SKM-1 (cell line): ENCODE measurements around the gene RPLP1.

Experiments
- DNase-seq: peaks from one replicate; lab custom pipeline; 2025; ENCODE audit not compliant: unreplicated experiment; lab: John Stamatoyannopoulos, UW

RPLP1 gene

DNA sequence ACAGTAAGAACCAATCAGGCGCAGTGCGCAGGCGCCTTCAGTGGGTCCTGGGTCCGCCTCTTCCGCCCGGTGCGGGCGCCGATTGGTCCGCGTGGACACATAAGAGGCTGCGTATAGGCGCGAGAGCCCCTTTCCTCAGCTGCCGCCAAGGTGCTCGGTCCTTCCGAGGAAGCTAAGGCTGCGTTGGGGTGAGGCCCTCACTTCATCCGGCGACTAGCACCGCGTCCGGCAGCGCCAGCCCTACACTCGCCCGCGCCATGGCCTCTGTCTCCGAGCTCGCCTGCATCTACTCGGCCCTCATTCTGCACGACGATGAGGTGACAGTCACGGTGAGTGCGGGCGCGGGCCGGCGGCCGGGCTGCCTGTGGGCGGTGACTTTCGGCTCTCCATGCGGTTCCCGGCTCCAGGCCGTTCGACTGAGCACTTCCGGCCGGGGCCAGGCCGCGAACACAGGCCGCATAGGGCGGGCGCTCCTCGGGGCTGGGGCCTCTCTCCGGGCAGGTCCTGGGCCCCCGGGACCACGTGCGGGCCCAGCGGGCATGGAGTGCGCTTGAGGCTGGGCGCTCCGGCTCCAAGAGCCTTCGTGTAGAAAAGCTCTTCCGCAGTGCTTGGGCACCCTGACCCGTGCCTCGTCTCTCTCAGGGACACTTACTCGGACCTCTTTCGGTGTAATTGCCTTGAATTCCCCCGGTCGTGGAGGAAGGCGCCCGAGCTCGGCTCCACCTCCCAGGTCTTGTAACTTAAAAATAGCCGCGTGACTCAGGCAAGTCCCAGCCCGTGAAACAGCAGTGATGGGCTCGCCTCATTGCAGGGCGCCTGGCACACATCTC, at the start of gene RPLP1:
RPLP1 (plus strand) TSS at position 127 of the 830 bp plus-strand sequence; CDS start at position 258, 131 bp downstream.
- DNase-seq, result peak; percentile 83

DNA sequence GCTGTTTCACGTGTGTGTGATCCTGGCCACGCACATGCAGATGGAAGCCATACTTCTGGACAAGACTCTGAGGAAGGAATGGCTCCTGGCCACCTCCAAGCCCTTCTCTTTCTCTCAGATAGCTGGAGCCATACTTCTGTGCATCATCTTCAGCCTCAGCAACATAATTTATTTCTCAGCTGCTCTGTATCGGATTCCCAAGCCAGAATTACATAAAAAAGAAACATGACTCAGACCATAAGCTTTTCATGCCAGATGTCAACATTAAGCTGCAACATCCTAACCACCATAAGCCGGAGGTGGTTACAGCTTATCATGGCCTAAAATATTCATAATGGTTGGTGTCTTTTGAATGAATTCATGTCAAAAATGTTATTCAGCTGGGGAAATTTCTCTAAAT, 49.0 kb upstream of the RPLP1 start:
- no peak for DNase-seq

- DNase-seq, result no peak
Measured at GRCh38 chr15:69405110-69405509, 47.5 kb upstream of the RPLP1 start.

DNA sequence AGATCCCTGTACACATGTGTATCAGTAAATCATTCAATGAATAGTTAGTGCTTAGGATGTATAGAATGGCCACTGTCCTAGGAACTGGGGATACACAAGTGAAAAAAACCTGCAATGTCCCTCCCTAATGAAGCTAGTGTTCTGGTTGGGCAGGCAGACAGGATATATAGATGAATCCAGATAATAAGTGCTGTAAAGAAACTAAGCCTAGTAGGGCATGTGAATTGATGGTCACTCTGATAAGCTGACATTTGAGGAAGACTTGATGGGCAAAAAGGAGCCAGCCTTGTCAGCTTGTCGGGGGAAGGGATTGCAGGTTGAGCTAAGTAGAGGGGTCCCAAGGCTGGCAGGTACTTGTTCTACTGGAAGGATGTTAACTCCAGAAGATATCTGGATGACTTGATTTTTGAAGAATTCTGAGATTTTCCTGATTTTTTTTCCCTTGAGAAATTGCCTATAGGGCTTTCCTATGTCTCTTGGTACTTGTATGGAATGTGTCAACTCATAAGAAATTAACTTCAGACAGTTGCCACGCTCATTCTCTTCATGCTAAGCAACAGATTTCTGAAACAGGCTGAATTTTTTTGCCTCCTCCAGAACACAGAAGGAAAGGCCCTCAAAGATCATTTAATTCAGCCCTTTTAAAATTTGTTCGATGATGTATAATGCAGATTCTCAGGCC, 44.8 kb upstream of the RPLP1 start:
- DNase-seq, result no peak

DNA sequence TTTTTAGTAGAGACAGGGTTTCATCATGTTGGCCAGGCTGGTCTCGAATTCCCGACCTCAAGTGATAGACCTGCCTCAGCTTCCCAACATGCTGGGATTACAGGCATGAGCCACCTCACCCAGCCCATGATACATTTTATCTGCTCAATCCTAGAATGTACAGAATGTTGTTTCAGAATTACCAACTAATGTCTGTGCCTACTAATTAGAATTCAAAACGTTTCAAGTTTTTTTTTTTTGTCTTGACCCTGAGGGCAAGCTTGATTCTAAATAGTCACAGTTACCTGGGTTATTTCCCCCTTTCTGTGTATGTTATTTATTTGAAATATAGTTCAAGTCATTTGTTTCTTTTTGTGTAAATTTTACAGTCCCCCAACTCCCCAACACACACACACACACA, 43.8 kb upstream of the RPLP1 start:
- DNase-seq, result no peak

DNA sequence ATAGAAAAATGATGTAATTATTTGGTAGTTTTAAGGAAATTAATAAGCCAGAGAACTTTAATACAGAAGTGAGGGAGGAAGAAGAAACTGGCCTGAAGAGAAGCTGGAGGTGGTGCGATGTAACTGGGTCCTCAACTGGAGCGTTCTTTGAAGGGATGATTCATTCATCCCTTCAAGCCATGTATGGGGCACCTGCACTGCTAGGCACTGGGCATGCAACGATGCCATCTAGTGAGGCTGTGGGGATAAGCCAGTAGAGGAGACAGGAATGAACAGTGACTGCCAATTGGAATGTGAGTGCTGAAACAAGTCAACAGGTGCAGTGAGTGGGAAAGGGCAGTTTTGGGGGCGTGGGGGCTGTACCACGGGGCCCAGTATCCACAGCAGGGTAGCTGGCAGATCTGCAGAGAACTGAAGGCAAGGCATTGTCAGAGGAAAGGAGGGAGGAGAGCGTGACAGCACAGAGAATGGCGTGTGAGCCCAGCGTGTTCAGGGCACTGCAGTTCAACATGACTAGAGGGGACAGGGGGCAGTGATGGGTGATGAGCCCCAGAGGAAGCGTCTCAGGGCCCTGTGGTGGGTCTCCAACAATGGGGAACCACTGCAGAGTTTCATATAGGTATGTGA, 42.3 kb upstream of the RPLP1 start:
- no peak for DNase-seq

- no peak for DNase-seq
Measured at GRCh38 chr15:69412274-69412673, 40.3 kb upstream of the RPLP1 start.

- DNase-seq, result no peak
Measured at GRCh38 chr15:69412701-69413100, 39.9 kb upstream of the RPLP1 start.

DNA sequence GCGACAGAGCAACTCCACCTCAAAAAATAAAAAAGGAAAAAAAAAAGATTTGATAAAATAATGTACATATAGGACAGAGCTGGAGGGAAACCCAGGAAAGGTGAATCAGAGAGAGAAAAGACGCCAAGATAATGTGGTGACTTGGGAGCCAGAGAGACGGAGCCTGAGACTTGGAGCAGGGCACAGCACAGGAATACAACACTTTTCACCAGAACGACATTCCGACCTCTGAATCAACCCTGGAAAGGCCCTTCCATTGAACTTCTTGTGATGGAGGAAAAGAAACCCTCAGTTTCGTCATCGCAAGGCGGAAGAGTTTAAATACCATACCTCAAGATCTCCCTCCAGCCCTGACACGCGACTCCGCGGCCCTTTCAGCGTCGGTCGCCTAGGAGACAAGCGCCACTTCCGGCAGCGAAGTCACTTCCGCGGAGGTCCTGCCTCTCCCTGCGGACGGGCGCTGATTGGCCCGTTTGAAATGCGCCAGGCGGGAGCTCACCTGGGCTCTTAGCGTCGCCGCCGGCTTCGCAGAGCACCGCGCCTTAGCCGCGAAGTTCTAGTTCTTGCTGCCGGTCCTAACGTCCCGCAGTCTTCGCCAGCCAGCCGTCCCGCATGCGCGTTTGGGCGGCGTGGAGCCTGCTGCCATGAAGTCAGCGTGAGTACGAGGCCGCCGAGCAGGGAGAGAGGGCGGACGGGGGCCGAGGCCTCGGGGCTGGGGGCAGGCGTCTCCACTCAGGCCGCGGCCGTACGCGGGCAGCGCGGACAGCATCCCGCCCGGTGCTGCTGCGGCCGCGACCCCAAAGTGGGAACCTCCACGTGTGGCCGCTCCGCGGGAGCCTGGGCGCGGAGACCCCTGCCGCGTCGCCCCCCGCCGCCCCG, 38.6 kb upstream of the RPLP1 start, which contains the start of gene KIF23:
KIF23 (plus strand) TSS at position 528 of the 879 bp plus-strand sequence; CDS start at position 645, 117 bp downstream.
- peak; percentile 91 for DNase-seq

GRCh38 chr15:69414701-69415167, 37.9 kb upstream of the RPLP1 start:
- peak; percentile 26 for DNase-seq

DNA sequence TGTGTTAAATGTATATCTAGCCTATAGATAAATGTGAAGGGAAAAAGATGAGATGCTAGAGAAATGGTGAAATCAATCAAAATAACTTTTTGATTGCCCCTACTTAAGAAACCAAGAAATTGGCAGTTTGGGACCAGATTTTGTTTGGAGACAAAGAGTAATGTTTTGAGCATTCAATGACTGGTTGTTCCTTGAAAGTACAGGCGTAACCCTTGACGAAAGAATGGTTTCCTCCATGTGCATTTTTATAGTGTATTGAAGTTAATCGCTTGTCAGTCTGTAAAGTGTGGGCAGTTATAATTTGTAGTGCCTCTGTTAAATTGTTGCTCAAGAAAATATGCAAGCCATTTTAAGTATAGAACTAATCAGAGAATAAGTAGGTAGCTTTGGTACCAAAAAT, 37.2 kb upstream of the RPLP1 start:
- no peak for DNase-seq

DNA sequence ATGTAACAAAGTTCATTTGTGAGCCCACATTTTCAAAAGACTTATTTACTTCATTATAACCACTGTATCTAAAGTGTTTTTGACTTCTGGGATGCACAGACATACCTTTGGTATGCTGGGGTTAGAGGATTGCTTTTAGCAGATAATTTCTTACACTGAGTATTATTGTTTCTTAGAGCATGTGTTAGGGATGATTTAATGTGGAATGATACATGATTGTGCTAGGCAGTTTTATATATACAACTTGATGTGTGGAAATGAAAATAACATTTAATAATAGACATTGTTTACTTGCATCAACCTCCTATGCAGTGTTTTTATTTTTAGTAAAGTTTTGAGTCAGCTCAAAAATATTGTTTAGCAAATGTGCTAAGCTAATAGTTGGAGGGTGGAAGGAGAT, 35.0 kb upstream of the RPLP1 start:
- DNase-seq, result no peak

GRCh38 chr15:69421498-69421897, 31.1 kb upstream of the RPLP1 start:
- no peak for DNase-seq

- DNase-seq, result no peak
Measured at GRCh38 chr15:69422336-69422895, 30.2 kb upstream of the RPLP1 start.

DNA sequence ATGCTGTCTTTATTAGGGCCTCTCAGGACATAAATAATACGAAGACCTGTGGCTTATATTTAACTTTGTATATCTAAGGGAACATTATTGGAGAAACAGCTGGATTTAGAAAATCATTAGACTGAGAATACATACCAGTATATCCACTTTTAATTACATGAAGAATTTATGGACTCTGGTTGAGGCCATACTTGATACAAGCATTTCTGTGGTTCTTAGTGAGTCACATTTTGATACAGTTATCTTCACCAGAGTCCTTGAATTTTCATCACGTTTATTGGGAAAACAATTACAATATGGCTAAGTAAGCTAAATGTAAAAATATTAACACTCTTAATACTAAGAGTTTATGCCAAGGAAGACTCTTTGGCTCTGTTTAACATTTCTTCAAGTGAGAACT, 28.6 kb upstream of the RPLP1 start:
- no peak for DNase-seq

DNA sequence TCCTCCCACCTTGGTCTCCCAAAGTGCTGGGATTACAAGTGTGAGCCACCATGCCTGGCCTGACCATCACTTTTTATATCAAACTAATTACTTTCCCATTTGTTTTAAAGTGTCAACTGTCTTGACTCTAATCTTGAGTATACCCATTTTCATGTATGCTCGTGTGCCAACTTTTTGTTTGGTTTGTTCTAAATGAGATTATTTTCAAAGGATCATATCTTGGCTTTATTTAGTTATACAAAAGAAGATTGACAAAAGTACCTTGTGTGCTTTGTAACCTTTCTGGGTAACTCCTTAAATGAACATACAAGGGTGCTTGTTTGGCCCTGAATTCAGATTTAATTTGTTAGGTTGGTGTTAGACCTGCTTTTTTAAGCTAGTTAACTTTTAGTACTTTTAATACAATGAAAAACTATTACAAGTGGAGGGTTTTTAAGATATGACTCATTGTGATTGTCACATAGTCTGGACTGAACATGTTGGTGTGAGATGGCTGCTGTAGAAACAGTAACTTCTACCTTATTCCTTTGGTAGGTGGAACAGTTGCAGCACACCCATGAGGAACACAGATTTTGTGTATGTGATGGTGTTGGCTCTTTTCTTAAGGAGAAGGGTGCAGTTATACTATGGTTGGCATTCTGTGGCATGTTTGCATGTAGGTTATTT, 27.7 kb upstream of the RPLP1 start:
- no peak for DNase-seq

GRCh38 chr15:69433831-69434230, 18.8 kb upstream of the RPLP1 start:
- DNase-seq, result no peak

- DNase-seq, result no peak
Measured at GRCh38 chr15:69434238-69434637, 18.4 kb upstream of the RPLP1 start.

GRCh38 chr15:69434679-69435078, 17.9 kb upstream of the RPLP1 start:
- DNase-seq, result no peak

- DNase-seq, result no peak
Measured at GRCh38 chr15:69435985-69436384, 16.6 kb upstream of the RPLP1 start.
